Measurements from ENCODE around the gene NUP205.

Gene NUP205

GRCh38 chr7:135523146-135523545 is 34.6 kb upstream of the NUP205 start:
- no peak overlapping the region for H3K4me3 ChIP-seq (ENCODE audit: low read depth, low read length)
- TF ChIP-seq, protein P1, sequence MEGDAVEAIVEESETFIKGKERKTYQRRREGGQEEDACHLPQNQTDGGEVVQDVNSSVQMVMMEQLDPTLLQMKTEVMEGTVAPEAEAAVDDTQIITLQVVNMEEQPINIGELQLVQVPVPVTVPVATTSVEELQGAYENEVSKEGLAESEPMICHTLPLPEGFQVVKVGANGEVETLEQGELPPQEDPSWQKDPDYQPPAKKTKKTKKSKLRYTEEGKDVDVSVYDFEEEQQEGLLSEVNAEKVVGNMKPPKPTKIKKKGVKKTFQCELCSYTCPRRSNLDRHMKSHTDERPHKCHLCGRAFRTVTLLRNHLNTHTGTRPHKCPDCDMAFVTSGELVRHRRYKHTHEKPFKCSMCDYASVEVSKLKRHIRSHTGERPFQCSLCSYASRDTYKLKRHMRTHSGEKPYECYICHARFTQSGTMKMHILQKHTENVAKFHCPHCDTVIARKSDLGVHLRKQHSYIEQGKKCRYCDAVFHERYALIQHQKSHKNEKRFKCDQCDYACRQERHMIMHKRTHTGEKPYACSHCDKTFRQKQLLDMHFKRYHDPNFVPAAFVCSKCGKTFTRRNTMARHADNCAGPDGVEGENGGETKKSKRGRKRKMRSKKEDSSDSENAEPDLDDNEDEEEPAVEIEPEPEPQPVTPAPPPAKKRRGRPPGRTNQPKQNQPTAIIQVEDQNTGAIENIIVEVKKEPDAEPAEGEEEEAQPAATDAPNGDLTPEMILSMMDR (IDR thresholded peaks at IDR 0.05; ENCODE audit: borderline replicate concordance, insufficient read depth, low read depth, low read length), result no peak

GRCh38 chr7:135525426-135525825 is 32.3 kb upstream of the NUP205 start:
- TF ChIP-seq, protein P1 (IDR thresholded peaks at IDR 0.05; ENCODE audit: borderline replicate concordance, insufficient read depth, low read depth, low read length), result no peak
- no peak overlapping the region for H3K4me3 ChIP-seq (ENCODE audit: low read depth, low read length)

GRCh38 chr7:135527025-135527424 is 30.7 kb upstream of the NUP205 start:
- TF ChIP-seq, protein P1 (IDR thresholded peaks at IDR 0.05; ENCODE audit: borderline replicate concordance, insufficient read depth, low read depth, low read length), result no peak
- H3K4me3 ChIP-seq (ENCODE audit: low read depth, low read length), result no peak overlapping the region

- TF ChIP-seq, protein P1 (IDR thresholded peaks at IDR 0.05; ENCODE audit: borderline replicate concordance, insufficient read depth, low read depth, low read length), result no peak
- no peak overlapping the region for H3K4me3 ChIP-seq (ENCODE audit: low read depth, low read length)
These were observed 21.6 kb upstream of the NUP205 start for GRCh38 chr7:135536150-135536549.

DNA sequence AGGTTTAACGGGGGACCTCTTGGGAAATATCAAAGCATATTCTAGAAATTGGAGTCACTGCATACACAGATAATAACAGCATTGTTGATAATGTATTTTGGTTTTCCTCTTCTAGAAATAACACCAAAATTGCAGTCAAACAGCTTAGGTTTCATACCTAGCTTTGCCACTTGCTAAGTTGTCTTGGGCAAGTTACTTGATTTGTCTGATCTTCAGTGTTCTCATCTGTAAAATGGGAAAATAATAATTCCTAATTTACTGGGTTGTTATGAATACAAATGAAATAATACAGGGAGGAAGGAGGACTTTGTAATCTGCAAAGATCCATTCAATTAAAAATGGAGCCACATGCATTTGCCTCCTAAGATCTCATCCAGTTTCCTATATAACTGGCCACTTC is 20.3 kb upstream of the NUP205 start:
- TF ChIP-seq, protein P1 (IDR thresholded peaks at IDR 0.05; ENCODE audit: borderline replicate concordance, insufficient read depth, low read depth, low read length), result no peak
- H3K4me3 ChIP-seq (ENCODE audit: low read depth, low read length), result no peak overlapping the region

GRCh38 chr7:135537905-135538304 is 19.8 kb upstream of the NUP205 start:
- no peak overlapping the region for H3K4me3 ChIP-seq (ENCODE audit: low read depth, low read length)

DNA sequence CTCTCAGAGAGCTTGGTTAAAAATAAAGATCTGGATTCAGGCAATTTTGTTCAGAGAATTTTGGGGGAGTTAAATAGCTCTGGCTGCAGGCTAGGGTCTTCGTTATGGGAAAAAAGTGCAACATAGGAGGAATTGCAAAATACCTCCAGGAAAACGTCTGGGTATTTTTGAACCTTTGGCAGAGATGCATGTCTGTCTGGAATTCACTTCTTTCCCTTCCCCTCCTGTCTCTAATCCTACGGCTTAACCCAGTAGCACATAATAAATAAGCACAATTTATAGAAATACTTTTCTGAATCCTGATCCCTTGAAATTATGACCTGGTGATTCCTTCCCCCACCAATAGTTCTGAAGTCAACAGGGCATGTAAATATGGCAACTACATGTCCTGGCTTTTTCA is 19.3 kb upstream of the NUP205 start:
- no peak overlapping the region for H3K4me3 ChIP-seq (ENCODE audit: low read depth, low read length)
- TF ChIP-seq, protein P1 (IDR thresholded peaks at IDR 0.05; ENCODE audit: borderline replicate concordance, insufficient read depth, low read depth, low read length), result no peak

More at GRCh38 chr7:135537905-135538304, 19.8 kb upstream of the NUP205 start:
- TF ChIP-seq, protein P1 (IDR thresholded peaks at IDR 0.05; ENCODE audit: borderline replicate concordance, insufficient read depth, low read depth, low read length), result no peak

All from GM12875 (cell line).